HFF-Myc (cell line): Measurements from ENCODE around the gene BAHD1.

Experiments
- DNase-seq: peaks from one replicate; pipeline ENCODE4 v3.0.0-alpha.2; 2011; ENCODE audit warnings: low read depth; ENCODE audit errors: extremely low read depth
- H3K4me3 ChIP-seq: replicated peaks from 2 replicates; pipeline ENCODE4 v1.5.1; 2011; ENCODE audit warnings: low read depth, mild to moderate bottlenecking, control low read depth, low read length
- TF ChIP-seq, protein P1 (sequence below): IDR thresholded peaks from 2 replicates; pipeline ENCODE4 v1.5.1; 2012; ENCODE audit warnings: mild to moderate bottlenecking, low read depth, low read length, control low read depth; ENCODE audit errors: missing control alignments

BAHD1 gene

GRCh38 chr15:40481341-40482074 is 40.8 kb downstream of the BAHD1 start:
- no peak overlapping the region for H3K4me3 ChIP-seq
- DNase-seq = no peak
- TF ChIP-seq, protein P1, sequence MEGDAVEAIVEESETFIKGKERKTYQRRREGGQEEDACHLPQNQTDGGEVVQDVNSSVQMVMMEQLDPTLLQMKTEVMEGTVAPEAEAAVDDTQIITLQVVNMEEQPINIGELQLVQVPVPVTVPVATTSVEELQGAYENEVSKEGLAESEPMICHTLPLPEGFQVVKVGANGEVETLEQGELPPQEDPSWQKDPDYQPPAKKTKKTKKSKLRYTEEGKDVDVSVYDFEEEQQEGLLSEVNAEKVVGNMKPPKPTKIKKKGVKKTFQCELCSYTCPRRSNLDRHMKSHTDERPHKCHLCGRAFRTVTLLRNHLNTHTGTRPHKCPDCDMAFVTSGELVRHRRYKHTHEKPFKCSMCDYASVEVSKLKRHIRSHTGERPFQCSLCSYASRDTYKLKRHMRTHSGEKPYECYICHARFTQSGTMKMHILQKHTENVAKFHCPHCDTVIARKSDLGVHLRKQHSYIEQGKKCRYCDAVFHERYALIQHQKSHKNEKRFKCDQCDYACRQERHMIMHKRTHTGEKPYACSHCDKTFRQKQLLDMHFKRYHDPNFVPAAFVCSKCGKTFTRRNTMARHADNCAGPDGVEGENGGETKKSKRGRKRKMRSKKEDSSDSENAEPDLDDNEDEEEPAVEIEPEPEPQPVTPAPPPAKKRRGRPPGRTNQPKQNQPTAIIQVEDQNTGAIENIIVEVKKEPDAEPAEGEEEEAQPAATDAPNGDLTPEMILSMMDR = no peak

- TF ChIP-seq, protein P1 = no peak
- no peak for DNase-seq
- H3K4me3 ChIP-seq = no peak overlapping the region
Measured at GRCh38 chr15:40483919-40484318, 43.2 kb downstream of the BAHD1 start.

- no peak for DNase-seq
- H3K4me3 ChIP-seq = no peak overlapping the region
- TF ChIP-seq, protein P1 = no peak
Measured at GRCh38 chr15:40486066-40486770, 45.5 kb downstream of the BAHD1 start.

DNA sequence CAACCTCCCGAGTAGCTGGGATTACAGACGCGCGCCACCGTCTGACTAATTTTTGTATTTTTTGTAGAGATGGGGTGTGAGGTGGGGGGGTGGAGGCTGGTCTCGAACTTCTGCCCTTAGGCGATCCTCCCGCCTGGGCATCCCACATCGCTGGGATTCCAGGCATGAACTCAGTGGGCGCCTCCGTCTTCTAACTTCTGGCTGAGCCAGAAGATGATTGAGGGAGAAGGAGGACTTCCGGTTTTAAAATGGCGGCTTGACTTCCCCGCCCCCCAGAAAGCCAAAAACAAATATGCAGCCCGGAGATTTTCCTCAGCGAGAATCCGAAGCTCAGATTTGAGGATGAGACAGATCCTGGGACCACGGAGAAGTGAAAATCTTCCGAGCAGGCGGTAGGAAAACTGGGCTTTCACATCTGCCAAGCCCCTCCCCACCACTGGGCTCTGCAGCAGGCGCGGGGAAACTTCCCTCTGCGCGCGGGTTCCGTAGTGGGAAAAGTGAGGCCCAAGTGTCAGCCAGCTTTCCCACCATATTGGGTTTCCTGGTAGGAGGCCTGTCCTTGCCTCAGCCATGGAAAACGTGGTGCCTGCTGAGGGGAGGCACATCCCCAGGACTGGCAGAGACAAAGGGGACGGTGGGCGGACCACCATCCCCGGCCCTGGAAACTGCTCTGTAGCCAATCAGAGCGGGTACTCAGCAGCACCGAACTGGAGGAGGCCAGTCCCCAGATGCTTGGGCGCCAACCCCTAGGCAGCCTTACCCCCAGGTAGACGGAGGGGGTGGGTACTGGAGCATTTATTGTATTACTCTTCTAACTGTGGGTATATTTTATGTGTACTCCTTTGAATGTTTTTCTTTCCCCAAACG is 47.3 kb downstream of the BAHD1 start:
- H3K4me3 ChIP-seq = no peak overlapping the region
- TF ChIP-seq, protein P1 = no peak
- no peak for DNase-seq

DNA sequence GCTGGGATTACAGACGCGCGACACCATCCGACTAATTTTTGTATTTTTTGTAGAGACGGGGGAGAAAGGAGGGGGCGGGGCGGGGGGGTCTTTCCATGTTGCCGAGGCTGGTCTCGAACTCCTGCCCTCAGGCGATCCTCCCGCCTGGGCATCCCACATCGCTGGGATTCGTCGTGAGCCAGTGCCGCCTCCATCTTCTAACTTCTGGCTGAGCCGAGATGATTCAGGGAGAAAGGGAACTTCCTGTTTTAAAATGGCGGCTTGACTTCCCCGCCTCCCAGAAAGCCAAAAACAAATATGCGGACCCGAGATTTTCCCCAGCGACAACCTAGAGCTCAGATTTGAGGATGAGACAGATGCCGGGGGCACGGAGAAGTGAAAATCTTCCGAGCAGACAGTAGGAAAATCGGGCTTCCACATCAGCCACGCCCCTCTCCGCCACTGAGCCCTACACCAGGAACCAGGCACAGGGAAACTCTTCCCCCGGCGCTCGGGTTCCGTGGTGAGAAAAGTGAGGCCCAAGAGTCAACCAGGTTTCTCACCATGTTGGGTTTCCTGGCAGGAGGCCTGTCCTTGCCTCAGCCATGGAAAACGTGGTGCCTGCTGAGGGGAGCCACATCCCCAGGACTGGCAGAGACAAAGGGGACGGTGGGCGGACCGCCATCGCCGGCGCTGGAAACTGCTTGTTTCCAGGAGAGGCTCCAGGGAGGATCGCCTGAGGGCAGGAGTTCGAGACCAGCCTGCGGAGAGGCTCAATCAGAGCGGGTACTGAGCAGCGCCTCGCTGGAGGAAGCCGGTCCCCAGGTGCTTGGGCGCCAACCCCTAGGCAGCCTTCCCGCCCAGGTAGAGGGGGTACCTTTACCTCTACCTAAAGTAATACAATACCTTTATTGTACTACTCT is 48.8 kb downstream of the BAHD1 start:
- TF ChIP-seq, protein P1 = no peak
- no peak for DNase-seq
- H3K4me3 ChIP-seq = no peak overlapping the region
